KMS-11 (cell line): ENCODE results near the gene MRPL37.

ENCODE experiments used
- H2AFZ ChIP-seq: fragments of 200-600 bp; sonication (generic); 2 replicates; pipeline ENCODE4 v1.6.1; 2016; ENCODE audit warnings: antibody characterized with exemption, mixed run types, low read depth
- H3K27ac ChIP-seq: fragments of 200-600 bp; sonication (generic); 2 replicates; pipeline ENCODE4 v1.6.1; 2016; ENCODE audit warnings: mild to moderate bottlenecking, mixed run types
- H3K27me3 ChIP-seq: fragments of 200-600 bp; sonication (generic); 2 replicates; pipeline ENCODE4 v1.6.1; 2017; ENCODE audit warnings: mild to moderate bottlenecking, low read depth, mixed run types, moderate library complexity; ENCODE audit not compliant: insufficient read depth
- H3K36me3 ChIP-seq: fragments of 200-600 bp; sonication (generic); 2 replicates; pipeline ENCODE4 v1.6.1; 2017; ENCODE audit warnings: mild to moderate bottlenecking, mixed run types; ENCODE audit not compliant: insufficient read depth
- H3K4me1 ChIP-seq: fragments of 200-600 bp; sonication (generic); 2 replicates; pipeline ENCODE4 v1.6.1; 2016; ENCODE audit warnings: mild to moderate bottlenecking, low read depth, mixed run types; ENCODE audit not compliant: poor library complexity, severe bottlenecking
- H3K4me2 ChIP-seq: fragments of 200-600 bp; sonication (generic); 2 replicates; pipeline ENCODE4 v1.7.0; 2016; ENCODE audit warnings: mild to moderate bottlenecking, mixed run types
- H3K4me3 ChIP-seq: fragments of 200-600 bp; sonication (generic); IDR thresholded peaks from 2 replicates; pipeline ENCODE4 v1.6.1; 2017; ENCODE audit warnings: low read depth, low read length, mixed read lengths; ENCODE audit not compliant: insufficient read depth
- H3K79me2 ChIP-seq: fragments of 200-600 bp; sonication (generic); 2 replicates; pipeline ENCODE4 v1.6.1; 2016; ENCODE audit warnings: low read depth, mixed run types; ENCODE audit not compliant: insufficient read depth
- H3K9ac ChIP-seq: fragments of 200-600 bp; sonication (generic); 2 replicates; pipeline ENCODE4 v1.6.1; 2016; ENCODE audit warnings: mild to moderate bottlenecking, mixed run types
- H4K20me1 ChIP-seq: fragments of 200-600 bp; sonication (generic); 2 replicates; pipeline ENCODE4 v1.6.1; 2016; ENCODE audit warnings: mild to moderate bottlenecking, mixed run types; ENCODE audit not compliant: insufficient read depth
- TF ChIP-seq, protein P1 (sequence below): fragments of 200-600 bp; sonication (generic); conservative IDR thresholded peaks from 2 replicates; pipeline ENCODE4 v1.6.1; 2017; ENCODE audit warnings: low read depth, mild to moderate bottlenecking, antibody characterized with exemption, low read length, moderate library complexity, mixed read lengths

The MRPL37 gene

DNA sequence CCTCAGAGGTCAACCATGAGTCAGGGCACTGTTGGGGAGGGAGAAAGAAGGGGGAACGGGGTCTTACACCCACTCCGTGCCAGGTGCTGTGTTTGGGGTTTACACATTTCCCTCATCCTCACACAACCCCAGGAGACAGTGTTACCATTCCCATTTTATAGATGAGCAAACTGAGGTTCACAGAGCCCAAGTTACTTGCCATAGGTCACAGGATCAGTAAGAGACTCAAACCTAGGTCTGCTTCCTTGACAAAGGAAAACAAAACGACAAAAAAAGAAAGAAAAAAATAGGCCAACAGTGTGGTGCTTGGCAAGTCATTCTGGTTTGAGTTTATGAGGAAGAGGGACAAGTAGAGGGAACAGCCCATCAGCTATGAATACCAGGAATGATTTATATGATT lies 30.9 kb upstream of the MRPL37 start:
- Histone ChIP-seq H3K79me2 (no peaks in the 10 kb centered on the region), H2AFZ (no peak overlapping the region), H3K4me1 (no peaks in the 10 kb centered on the region), H3K9ac (no peak overlapping the region), H3K27me3 (no peaks in the 10 kb centered on the region), H3K4me3 (no peak overlapping the region), H3K27ac (no peak overlapping the region), H3K4me2 (no peak overlapping the region), H4K20me1 (no peaks in the 10 kb centered on the region), H3K36me3 (no peaks in the 10 kb centered on the region)
- TF ChIP-seq, protein P1, sequence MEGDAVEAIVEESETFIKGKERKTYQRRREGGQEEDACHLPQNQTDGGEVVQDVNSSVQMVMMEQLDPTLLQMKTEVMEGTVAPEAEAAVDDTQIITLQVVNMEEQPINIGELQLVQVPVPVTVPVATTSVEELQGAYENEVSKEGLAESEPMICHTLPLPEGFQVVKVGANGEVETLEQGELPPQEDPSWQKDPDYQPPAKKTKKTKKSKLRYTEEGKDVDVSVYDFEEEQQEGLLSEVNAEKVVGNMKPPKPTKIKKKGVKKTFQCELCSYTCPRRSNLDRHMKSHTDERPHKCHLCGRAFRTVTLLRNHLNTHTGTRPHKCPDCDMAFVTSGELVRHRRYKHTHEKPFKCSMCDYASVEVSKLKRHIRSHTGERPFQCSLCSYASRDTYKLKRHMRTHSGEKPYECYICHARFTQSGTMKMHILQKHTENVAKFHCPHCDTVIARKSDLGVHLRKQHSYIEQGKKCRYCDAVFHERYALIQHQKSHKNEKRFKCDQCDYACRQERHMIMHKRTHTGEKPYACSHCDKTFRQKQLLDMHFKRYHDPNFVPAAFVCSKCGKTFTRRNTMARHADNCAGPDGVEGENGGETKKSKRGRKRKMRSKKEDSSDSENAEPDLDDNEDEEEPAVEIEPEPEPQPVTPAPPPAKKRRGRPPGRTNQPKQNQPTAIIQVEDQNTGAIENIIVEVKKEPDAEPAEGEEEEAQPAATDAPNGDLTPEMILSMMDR = no peak

DNA sequence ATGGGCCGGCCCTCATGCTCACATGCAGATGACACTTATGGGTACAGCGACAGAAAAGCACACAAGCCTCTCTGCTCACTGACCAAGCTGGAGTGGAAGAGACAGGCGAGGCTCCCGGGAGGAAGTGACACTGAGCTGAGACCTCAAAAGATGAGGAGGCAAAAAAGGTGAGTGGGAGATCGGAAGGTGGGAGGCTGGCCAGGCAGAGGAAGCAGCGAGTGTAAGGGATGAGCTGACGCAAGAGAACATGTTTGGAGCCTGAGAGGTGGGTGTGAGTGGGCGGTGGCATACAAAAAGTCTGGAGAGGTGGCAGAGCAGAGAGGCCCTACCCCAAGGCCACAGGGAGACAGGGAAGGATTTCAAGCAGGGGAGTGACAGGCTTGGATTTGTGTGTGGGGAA lies 29.0 kb upstream of the MRPL37 start:
- no peak overlapping the region for H3K27ac ChIP-seq
- no peaks in the 10 kb centered on the region for H4K20me1 ChIP-seq
- H3K79me2 ChIP-seq = no peaks in the 10 kb centered on the region
- H3K36me3 ChIP-seq = no peaks in the 10 kb centered on the region
- H3K4me1 ChIP-seq = no peaks in the 10 kb centered on the region
- H2AFZ ChIP-seq = no peak overlapping the region
- no peaks in the 10 kb centered on the region for H3K27me3 ChIP-seq
- no peak overlapping the region for H3K4me3 ChIP-seq
- no peak overlapping the region for H3K4me2 ChIP-seq
- no peak overlapping the region for H3K9ac ChIP-seq
- TF ChIP-seq, protein P1 = no peak

DNA sequence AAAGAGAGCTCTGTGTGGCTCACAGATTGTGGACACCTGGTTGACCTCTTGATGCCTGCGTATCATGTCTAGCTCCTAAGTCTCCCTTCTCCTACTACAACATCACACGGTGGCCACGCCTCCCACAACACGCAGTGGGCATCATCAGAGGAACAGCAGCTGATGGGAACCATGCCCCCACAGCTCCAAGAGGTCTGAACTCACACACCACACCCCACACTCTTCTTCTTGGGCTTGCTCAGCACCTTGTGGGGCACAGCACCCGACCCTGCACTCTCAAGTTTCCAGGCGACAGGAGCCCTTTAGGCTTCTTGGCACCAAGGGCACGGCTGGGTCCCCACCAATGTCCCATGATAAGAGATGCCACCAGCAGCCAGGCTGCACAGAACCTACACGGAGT lies 28.4 kb upstream of the MRPL37 start:
- Histone ChIP-seq H3K4me1 (no peaks in the 10 kb centered on the region), H3K4me2 (no peak overlapping the region), H3K79me2 (no peaks in the 10 kb centered on the region), H3K4me3 (no peak overlapping the region), H2AFZ (no peak overlapping the region), H3K27me3 (no peaks in the 10 kb centered on the region), H3K36me3 (no peaks in the 10 kb centered on the region), H3K27ac (no peak overlapping the region), H3K9ac (no peak overlapping the region), H4K20me1 (no peaks in the 10 kb centered on the region)
- TF ChIP-seq, protein P1 = no peak

DNA sequence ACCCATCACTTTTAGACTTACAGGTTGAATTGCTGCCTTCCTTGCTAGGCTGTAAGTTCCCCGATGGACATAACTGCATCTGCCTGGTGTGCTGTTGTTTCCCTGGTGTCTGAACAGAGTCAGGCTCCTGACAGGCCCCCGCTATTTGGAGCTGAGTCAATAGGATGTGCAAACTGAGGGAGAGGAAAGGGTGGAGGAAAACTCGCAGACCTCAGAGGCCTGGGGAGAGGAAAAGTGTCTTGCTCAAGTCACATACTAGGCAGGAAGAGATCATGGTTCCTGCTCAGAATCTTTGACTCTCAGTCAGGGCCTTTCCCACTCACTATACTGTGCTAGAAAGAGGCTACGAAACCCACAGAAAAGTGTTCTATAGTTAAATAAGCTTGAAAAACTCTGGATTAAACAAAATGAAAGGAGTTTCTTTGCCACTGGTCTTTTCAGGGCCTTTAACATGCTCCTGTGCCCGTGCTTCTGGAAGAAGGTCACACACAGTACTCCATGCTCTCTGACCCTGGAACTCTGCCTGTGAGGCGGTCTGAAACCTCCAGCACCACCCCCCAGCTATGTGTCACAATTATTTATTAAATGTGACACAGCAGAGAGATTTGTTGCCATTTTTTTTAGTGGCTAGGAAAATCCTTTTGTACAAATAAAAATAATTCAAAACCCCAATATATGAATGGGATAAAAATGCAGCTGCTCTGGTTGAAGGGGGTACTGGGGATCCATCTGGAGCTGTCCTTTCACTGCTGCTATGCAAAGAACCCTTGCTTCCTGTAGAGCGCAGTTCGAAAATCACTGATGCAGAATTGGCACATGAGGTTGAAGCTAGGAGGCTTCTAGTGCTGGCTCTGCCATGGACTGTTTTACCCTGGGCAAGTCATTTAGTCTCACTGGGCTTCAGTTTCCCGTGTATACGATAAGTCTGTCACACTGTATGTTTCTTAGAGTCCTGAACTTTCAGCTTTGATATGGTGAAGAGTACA lies 27.1 kb upstream of the MRPL37 start:
- Histone ChIP-seq H3K4me3 (no peak overlapping the region), H3K9ac (no peak overlapping the region), H3K36me3 (no peaks in the 10 kb centered on the region), H2AFZ (no peak overlapping the region), H4K20me1 (no peaks in the 10 kb centered on the region), H3K4me2 (no peak overlapping the region), H3K27me3 (no peaks in the 10 kb centered on the region), H3K27ac (no peak overlapping the region), H3K79me2 (no peaks in the 10 kb centered on the region), H3K4me1 (no peaks in the 10 kb centered on the region)
- TF ChIP-seq, protein P1 = no peak
